C4-2B (cell line): Measurements from ENCODE around the gene CENPX.

Experiments used
- H3K27ac ChIP-seq: fragments of 450-650 bp; 2 replicates; pipeline ENCODE4 v1.5.1; 2017
- CTCF ChIP-seq: fragments of 450-650 bp; conservative IDR thresholded peaks from 2 replicates; pipeline ENCODE4 v1.5.1; 2017; ENCODE audit warnings: mild to moderate bottlenecking
- ZFX ChIP-seq: fragments of 450-650 bp; IDR thresholded peaks from 2 replicates; pipeline ENCODE4 v1.6.1; 2017

Gene CENPX

DNA sequence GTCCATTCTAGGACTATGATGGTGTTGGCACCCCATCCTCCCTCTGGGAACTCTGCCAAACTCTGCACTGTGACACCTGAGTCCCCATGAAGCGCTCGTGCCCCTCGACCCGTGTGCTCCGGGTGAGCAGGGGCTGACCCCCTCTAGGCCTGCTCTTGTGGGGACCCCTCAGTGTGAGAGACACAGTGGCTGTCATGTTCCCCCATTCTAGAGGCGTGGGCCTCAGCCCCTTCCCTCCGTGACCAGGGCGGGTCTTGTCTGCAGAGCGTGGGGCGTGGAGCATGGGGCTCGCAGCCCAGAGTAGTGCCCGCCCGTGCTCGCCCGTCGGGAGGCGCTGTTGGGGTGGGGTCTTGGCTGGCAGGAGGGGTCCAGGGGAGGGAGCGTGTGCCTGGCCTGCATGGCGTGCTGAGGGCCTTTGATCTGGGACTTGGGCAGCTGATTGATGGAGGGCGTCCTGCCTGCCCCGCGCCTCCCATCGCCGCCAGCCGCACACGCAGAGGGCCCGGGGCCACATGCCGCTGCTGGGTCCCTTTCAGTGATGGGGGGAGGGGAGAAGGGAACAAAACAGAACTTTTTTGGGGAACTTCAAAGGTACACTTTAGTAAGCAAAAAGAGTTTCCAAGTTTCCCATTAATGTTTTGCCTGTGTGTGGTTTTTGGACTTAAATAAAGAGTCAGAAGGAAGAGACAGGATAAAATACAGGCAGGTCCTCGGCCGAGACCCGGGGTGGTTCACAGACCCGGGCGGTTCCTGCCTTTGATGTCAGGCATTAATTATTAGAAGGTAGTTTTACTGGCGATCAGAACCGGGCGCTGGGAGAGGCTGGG is 22.5 kb downstream of the CENPX start:
- no peak for TF ChIP-seq ZFX
- TF ChIP-seq CTCF = no peak
- H3K27ac ChIP-seq = no peak overlapping the region

DNA sequence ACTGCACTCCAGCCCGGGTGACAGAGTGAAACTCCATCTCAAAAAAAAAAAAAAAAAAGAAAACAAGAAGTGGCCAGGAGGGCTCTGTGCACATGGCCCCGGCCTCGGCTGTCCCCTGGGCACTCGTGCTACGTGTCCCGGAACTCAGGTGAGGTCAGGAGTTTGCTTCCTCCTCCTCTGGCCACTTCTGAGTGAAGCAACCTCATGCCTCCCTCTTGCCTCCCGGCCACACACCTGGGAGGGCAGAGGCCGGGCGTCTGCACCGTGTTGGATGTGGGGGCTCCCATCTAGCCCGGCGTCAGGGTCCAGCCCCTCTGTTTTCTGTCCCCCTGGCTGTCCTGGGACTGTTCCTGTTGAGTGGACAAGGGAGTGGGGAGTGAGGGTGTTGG is 23.1 kb downstream of the CENPX start:
- TF ChIP-seq CTCF (no peak), ZFX (no peak)
- H3K27ac ChIP-seq = no peak overlapping the region

DNA sequence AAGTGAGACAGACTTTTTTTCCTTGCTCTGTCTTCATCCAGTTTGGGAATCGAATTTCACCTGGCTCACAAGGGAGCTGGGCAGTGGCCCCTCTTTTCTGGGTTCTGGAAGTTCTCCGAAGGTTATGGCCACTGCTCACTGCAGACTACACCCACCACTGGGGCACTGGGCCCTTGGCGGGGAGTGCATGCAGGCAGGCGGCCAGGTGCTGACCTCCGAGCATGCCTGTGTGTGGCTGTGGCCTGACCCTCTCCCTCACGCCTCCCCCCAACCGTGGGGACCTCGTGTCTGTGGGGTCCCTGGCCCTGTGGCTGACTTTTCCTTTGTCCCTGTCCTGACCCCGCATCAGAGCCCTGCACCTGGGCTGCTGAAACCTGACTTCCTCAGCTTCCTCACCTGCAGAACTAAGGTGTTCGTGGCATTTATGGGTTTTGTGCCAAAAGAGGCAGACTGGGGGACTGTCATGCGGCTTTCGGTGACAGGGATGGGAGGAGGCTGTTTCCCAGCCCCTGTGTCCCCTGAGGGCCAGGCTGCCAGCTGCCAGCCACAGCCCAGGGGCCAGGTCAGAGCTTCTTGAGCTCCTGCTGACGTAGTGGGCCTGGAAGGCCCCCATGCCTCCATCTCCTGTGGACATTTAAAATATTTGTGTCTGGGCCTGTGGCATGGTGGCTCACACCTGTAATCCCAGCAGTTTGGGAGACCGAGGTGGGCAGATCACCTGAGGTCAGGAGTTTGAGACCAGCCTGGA is 23.8 kb downstream of the CENPX start:
- TF ChIP-seq CTCF (no peak), ZFX (no peak)
- H3K27ac ChIP-seq = no peak overlapping the region

DNA sequence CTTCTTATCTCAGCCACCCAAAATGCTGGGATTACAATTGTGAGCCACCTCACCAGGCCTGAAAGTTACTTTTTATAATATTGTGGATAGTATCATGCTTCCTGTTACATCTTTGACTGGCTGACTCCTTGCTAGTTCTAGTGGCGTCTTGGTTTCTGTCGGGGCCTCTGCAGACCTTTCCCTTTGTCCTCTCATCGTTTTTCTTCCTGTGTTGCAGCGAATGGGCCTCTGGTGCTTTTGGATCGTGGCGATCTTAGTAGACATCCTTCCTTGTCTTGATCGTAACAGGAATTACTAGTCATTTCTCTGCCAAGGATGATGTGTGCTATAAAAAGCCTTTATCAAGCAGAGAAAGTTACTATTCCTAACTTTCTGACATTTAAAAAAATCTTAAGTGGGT is 24.5 kb downstream of the CENPX start:
- TF ChIP-seq ZFX (no peak), CTCF (no peak)
- H3K27ac ChIP-seq = no peak overlapping the region

- TF ChIP-seq ZFX (no peak), CTCF (no peak)
- no peak overlapping the region for H3K27ac ChIP-seq
Observed at GRCh38 chr17:81996757-81997441, 25.8 kb downstream of the CENPX start.

DNA sequence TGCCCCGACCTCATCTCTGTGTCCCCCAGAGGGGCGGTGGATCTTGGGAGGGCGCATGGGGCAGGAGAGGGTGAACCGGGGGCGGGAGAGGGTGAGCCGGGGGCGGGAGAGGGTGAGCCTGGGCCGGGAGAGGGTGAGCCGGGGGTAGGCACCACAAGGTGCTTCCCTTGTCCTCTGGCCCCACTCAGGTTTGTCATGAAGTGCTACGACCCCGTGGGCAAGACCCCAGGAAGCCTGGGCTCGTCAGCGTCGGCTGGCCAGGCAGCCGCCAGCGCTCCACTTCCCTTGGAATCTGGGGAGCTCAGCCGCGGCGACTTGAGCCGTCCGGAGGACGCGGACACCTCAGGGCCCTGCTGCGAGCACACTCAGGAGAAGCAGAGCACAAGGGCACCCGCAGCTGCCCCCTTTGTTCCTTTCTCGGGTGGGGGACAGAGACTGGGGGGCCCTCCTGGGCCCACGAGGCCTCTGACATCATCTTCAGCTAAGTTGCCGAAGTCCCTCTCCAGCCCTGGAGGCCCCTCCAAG is 26.4 kb downstream of the CENPX start:
- TF ChIP-seq CTCF (no peak), ZFX (no peak)
- H3K27ac ChIP-seq = no peak overlapping the region
